Smooth muscle cell (in vitro differentiated cells): ENCODE data around the gene MSRB1. TPM values are rescaled to one million over a fixed set of nuclear protein-coding genes. Genes with fewer than 3 reads are reported as not detected.
"Not testable (repeated sequence)": the region's sequence is repeated elsewhere in the genome, so short reads cannot be mapped to it uniquely, and the experiment has no call there.

Experiments used
- DNase-seq: peaks from one replicate; lab custom pipeline; 2025; ENCODE audit not compliant: unreplicated experiment; lab: John Stamatoyannopoulos, UW
- H2AFZ ChIP-seq: fragments of 200-600 bp; sonication (generic); 2 replicates; pipeline ENCODE4 v1.6.0; 2016; ENCODE audit warnings: antibody characterized with exemption, low read depth, mild to moderate bottlenecking
- H3F3A ChIP-seq: fragments of 200-600 bp; sonication (generic); 2 replicates; pipeline ENCODE4 v1.6.0; 2017; ENCODE audit warnings: antibody characterized with exemption, low read depth
- H3K27ac ChIP-seq: fragments of 200-600 bp; sonication (generic); 2 replicates; pipeline ENCODE4 v1.5.1; 2016; ENCODE audit warnings: low read depth, mild to moderate bottlenecking
- H3K27me3 ChIP-seq: fragments of 200-600 bp; sonication (generic); 2 replicates; pipeline ENCODE4 v1.6.1; 2016; ENCODE audit warnings: low read depth, mild to moderate bottlenecking
- H3K36me3 ChIP-seq: fragments of 200-600 bp; sonication (generic); 2 replicates; pipeline ENCODE4 v1.5.1; 2016; ENCODE audit warnings: low read depth
- H3K4me1 ChIP-seq: fragments of 200-600 bp; sonication (generic); 2 replicates; pipeline ENCODE4 v1.5.1; 2016; ENCODE audit warnings: low read depth
- H3K4me2 ChIP-seq: fragments of 200-600 bp; sonication (generic); 2 replicates; pipeline ENCODE4 v1.6.0; 2016; ENCODE audit warnings: mild to moderate bottlenecking
- H3K4me3 ChIP-seq: fragments of 200-600 bp; sonication (generic); 2 replicates; pipeline ENCODE4 v1.5.1; 2016; ENCODE audit warnings: mild to moderate bottlenecking
- H3K79me2 ChIP-seq: fragments of 200-600 bp; sonication (generic); 2 replicates; pipeline ENCODE4 v1.6.0; 2016; ENCODE audit warnings: low read depth, mild to moderate bottlenecking
- H3K9ac ChIP-seq: fragments of 200-600 bp; sonication (generic); 2 replicates; pipeline ENCODE4 v1.6.0; 2016; ENCODE audit warnings: low read depth
- H3K9me3 ChIP-seq: fragments of 200-600 bp; sonication (generic); replicated peaks from 2 replicates; pipeline ENCODE4 v1.5.1; 2016; ENCODE audit warnings: low read depth
- H4K20me1 ChIP-seq: fragments of 200-600 bp; sonication (generic); 2 replicates; pipeline ENCODE4 v1.6.0; 2016; ENCODE audit warnings: low read depth
- WGBS: methylation state at CpG from one replicate; pipeline ENCODE4 v1.1.7; 2016; ENCODE audit warnings: low lambda C conversion rate; 5-methylcytosine and 5-hydroxymethylcytosine counted together
- polyA plus RNA-seq: library from polyadenylated mRNA; unstranded; fragments of >200 nt; fragmentation: Nextera tagmentation; extraction: Ambion mirVana; gene quantifications from 2 replicates; pipeline ENCODE4 v1.2.1, GENCODE V29; 2016
- total RNA-seq: library from RNA; depleted of rRNA; stranded (reverse); fragments of >200 nt; gene quantifications from 2 replicates; pipeline ENCODE4 v1.2.3, GENCODE V29; 2014
- TF ChIP-seq, protein P1 (sequence below): fragments of 200-600 bp; sonication (generic); IDR thresholded peaks from 2 replicates; pipeline ENCODE4 v1.5.1; 2017; ENCODE audit warnings: borderline replicate concordance, mild to moderate bottlenecking, antibody characterized with exemption; ENCODE audit not compliant: insufficient read depth, poor library complexity, severe bottlenecking

MSRB1 gene
- total and polyA plus RNA-seq, 2 experiments from 2014 or later, result 9.9 to 21.8 TPM

DNA sequence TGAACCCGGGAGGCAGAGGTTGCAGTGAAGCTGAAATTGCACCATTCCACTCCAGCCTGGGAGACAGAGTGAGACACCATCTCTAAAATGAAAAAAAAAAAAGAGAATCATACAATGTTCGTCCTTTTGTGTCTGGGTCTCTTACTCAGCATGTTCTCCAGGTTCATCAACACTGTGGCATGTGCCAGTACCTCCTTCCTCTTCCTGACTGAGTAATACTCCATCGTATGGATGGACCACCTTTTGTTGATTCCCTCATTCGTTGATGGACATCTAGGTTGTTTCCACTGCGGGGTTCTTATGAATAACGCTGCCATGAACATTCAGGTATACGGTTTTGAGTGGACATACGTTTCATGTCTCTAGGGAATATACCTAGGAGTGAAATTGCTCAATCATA is 20.6 kb downstream of the MSRB1 start:
- no peak for DNase-seq

DNA sequence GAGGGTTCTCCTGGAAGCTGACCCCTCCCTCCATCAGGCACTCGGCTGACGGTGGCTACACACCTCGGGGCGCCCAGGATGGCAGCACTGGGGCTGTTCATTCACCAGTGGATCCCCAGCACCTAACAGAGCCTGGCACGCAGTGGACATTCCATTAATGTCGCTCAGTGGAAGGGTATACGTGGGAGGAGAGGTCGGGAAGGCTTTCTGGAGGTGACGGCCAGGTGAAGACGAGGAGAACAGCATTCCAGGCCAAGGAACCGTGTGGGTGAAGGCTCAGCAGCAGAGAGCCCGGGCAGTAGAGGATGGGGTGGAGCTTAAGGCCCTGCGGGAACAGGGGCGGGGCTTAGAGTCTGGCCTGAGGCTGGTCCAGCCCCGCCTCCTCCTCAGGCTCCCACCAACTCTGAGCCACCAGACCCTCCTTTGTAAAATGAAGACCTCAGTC is 22.2 kb downstream of the MSRB1 start:
- Histone ChIP-seq H3K36me3 (no peaks in the 10 kb centered on the region), H3K27me3 (peaks cover 50% of the 10 kb centered on the region), H3K4me3 (no peak overlapping the region), H3K9ac (no peak overlapping the region), H3K9me3 (no peaks in the 10 kb centered on the region), H3K4me2 (no peak overlapping the region), H3K79me2 (no peaks in the 10 kb centered on the region), H3F3A (no peaks in the 10 kb centered on the region), H3K27ac (no peak overlapping the region), H3K4me1 (peaks cover 14% of the 10 kb centered on the region), H2AFZ (no peak overlapping the region), H4K20me1 (no peaks in the 10 kb centered on the region)
- no peak for DNase-seq
- TF ChIP-seq, protein P1, sequence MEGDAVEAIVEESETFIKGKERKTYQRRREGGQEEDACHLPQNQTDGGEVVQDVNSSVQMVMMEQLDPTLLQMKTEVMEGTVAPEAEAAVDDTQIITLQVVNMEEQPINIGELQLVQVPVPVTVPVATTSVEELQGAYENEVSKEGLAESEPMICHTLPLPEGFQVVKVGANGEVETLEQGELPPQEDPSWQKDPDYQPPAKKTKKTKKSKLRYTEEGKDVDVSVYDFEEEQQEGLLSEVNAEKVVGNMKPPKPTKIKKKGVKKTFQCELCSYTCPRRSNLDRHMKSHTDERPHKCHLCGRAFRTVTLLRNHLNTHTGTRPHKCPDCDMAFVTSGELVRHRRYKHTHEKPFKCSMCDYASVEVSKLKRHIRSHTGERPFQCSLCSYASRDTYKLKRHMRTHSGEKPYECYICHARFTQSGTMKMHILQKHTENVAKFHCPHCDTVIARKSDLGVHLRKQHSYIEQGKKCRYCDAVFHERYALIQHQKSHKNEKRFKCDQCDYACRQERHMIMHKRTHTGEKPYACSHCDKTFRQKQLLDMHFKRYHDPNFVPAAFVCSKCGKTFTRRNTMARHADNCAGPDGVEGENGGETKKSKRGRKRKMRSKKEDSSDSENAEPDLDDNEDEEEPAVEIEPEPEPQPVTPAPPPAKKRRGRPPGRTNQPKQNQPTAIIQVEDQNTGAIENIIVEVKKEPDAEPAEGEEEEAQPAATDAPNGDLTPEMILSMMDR, result no peak
- 11% methylated on average over 14 of the region's 15 CpGs for WGBS

More for the DNA sequence above, 20.6 kb downstream of the MSRB1 start:
- H3K27me3 ChIP-seq, result peaks cover 34% of the 10 kb centered on the region
- H3K9me3 ChIP-seq, result no peaks in the 10 kb centered on the region
- H3K27ac ChIP-seq, result no peak overlapping the region
- H3F3A ChIP-seq, result no peaks in the 10 kb centered on the region
- H3K36me3 ChIP-seq, result no peaks in the 10 kb centered on the region
- no peak overlapping the region for H3K9ac ChIP-seq
- 84% methylated on average over 8 of the region's 8 CpGs for WGBS
- no peak overlapping the region for H3K4me3 ChIP-seq
- TF ChIP-seq, protein P1, result no peak
- peaks cover 8% of the 10 kb centered on the region for H3K4me1 ChIP-seq
- H3K79me2 ChIP-seq, result no peaks in the 10 kb centered on the region
- no peaks in the 10 kb centered on the region for H4K20me1 ChIP-seq
- H2AFZ ChIP-seq, result no peak overlapping the region
- H3K4me2 ChIP-seq, result no peak overlapping the region

DNA sequence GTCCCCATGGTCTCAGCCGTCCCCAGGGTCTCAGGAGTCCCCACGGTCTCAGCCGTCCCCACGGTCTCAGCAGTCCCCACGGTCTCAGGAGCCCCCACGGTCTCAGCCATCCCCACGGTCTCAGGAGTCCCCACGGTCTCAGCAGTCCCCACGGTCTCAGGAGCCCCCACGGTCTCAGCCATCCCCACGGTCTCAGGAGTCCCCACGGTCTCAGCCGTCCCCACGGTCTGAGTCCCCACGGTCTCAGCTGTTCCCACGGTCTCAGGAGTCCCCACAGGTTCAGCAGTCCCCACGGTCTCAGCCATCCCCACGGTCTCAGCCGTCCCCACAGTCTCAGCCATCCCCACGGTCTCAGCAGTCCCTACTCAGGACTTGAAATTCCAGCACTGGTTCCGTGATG is 22.9 kb downstream of the MSRB1 start:
- Histone ChIP-seq H3K4me1 (peaks cover 14% of the 10 kb centered on the region), H3K27me3 (peaks cover 50% of the 10 kb centered on the region)
- not testable (repeated sequence) for H3K9me3 ChIP-seq, H3K4me2 ChIP-seq, H3K79me2 ChIP-seq, H3K27ac ChIP-seq, H3F3A ChIP-seq, H3K9ac ChIP-seq, DNase-seq, H4K20me1 ChIP-seq, H2AFZ ChIP-seq, H3K36me3 ChIP-seq, H3K4me3 ChIP-seq
- 62% methylated on average over 17 of the region's 21 CpGs for WGBS

DNA sequence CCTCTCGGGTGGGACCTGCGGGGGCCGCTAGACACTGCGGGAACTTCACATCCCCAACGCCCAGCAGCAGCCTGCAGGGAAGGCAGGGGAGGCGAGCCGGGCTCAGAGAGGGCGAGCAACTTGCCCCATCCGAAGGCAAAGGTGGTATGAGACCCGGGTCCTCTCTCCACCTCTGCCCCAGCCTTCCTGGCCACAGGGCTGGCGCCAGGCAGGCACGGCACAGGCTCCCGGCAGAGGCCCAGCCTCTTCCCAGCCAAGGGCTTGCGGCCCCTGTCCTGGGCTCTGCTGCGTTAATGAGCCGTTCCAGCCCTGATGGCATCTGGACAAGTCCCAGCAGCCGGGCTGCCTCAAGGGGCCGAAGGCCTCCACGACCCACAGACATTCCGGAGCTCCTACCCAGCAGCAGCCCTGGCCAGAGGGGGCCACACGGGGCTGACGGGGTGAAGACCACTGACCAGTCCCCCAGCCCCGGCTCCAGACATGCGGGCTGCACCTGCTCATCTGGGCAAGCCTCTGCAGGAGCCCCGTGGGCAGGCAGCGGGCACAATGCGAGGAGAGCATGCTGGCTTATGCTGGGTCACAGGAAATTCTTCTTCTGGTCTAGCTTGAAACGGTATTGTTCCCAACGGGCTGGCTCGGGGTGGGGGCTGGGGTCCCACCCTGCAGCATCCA is 23.5 kb downstream of the MSRB1 start:
- no peak for DNase-seq
- no peak overlapping the region for H3K4me3 ChIP-seq
- H3K9me3 ChIP-seq, result no peaks in the 10 kb centered on the region
- TF ChIP-seq, protein P1, result no peak
- no peak overlapping the region for H3K4me2 ChIP-seq
- H4K20me1 ChIP-seq, result no peaks in the 10 kb centered on the region
- no peak overlapping the region for H3K9ac ChIP-seq
- H3K79me2 ChIP-seq, result no peaks in the 10 kb centered on the region
- peaks cover 14% of the 10 kb centered on the region for H3K4me1 ChIP-seq
- no peak overlapping the region for H3K27ac ChIP-seq
- H2AFZ ChIP-seq, result no peak overlapping the region
- peaks cover 50% of the 10 kb centered on the region for H3K27me3 ChIP-seq
- no peaks in the 10 kb centered on the region for H3F3A ChIP-seq
- 64% methylated on average over 27 of the region's 30 CpGs for WGBS
- no peaks in the 10 kb centered on the region for H3K36me3 ChIP-seq
